Midbrain (tissue), 1 donor: ENCODE measurements around the gene GABRR2.

Experiments
- DNase-seq: peaks from one replicate; lab custom pipeline; 2025; lab: John Stamatoyannopoulos, UW

Gene GABRR2

GRCh38 chr6:89315249-89315885, at the start of gene GABRR2:
GABRR2 (minus strand) TSS chr6:89315299; CDS start chr6:89315165, 134 bp downstream.
- no peak for DNase-seq

- no peak for DNase-seq
Observed at GRCh38 chr6:89364586-89364985, 49.5 kb upstream of the GABRR2 start.

- no peak for DNase-seq
Observed at GRCh38 chr6:89361171-89361570, 46.1 kb upstream of the GABRR2 start.

GRCh38 chr6:89360415-89360999, 45.4 kb upstream of the GABRR2 start:
- no peak for DNase-seq

DNA sequence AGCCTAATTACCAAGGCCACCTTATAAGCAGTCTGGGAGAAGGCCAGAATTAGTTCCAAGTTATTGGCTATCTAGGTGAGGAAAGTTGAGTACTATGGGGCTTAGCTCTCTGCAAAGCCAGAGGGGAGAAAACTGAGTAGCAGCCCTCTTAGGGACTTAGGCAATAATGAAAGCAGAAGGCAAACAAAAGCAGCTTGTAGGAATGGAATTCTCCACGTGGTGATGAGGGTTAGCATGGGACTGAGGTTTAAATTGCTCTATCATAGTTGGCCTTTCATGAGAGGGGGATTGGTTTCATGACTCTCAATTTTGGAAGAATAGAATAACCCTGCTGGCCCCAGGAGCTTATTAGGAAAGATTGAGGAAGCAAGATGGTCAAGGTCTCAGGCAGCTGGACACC, 44.5 kb upstream of the GABRR2 start:
- no peak for DNase-seq

DNA sequence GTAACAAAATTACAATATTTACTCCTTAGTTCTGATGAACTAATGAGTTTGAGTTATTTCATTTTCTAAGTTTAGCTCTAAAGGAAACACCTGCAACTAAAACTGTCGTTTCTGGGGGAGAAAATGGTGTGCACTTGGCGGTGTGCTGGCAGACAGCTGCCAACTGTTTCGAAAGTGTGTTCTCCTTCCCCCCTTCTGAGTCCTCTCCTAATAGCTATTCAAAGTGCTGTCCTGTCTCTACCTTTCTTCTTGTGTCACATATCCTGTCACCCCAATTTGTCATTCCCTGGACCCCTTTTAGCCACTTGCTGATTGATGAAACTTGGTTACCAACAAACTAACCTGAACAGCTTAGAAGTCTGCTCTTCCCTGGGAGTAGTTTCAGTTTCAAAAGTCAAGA, 42.3 kb upstream of the GABRR2 start:
- no peak for DNase-seq

GRCh38 chr6:89356642-89357170, 41.6 kb upstream of the GABRR2 start:
- DNase-seq = no peak

DNA sequence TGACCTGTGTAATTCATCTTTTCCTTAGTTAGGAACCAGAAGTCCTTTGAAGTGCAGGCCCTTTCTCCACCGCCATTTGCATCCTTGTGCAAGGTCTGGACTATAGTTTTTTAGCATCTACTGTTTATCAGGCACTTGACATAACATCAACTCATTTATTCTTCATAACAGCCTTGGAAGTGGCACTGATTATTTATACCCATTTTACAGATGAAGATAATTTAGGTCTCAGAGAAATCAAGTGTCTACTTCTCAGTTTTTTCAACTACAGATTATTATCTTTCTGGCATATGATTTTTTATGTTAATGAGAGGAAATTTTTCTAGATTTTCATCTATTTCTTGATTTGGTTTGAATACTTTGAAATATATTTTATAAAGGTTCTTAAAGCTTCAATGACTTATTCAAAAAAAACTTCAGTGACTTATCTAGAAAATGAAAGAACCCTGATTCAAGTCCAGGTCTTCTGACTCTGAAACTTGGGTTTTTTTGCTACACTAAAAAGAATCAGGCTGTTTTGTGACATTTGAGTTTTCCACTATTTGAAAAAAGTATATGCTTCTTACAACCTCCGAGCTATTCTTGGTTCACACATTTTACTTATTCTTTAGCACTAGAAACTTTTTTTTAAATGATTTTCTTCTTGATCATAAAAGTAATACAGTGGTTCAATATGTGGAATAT, 40.6 kb upstream of the GABRR2 start:
- no peak for DNase-seq

DNA sequence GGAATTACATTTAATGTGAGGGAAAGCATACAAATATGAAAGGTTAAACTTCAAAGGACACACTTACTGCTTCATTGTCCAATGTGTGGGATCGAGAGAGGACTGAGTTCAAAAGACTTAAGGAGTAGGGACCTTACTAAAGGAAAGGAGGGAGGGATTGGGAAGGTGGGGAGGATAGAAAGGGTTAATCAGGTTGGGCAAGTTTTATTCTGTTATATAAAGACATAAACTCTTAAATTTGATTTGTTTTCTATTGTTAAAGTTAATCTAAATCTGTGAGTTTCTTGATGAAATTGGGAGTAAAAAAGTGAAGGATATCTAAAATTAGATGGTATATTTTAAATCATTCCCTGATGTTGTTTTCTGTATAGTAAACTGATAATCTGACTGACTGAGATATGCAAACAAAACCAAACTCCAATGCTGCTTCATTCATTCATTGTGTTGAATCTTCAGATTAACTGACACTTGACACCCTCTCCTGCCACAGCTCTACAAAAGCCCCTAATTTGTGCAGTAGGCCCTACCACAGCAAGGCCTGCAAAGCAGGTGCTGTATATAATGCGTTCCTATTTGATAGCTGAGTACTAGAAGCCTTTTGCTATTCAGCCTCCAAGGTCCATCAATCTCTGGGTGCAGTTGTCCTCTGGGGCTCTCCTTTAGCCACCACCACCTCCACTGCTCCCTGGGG, 38.7 kb upstream of the GABRR2 start:
- no peak for DNase-seq

DNA sequence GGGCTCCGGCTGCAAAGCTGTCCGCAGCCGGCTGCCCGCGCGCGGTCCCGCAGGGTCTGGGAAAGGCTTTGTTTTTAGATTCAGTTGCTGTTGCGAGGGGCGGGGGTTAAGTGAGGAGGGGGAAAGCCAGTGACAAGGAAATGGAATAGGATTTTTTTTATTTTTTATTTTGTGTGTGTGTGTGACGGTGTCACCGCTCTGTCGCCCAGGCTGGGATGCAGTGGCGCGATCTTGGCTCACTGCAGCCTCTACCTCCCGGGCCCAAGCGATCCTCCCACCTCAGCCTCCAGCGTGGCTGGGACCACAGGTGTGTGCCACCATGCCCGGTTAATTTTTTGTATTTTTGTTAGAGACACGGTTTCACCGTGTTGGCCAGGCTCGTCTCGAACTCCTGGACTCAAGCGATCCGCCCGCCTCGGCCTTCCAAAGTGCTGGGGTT, 38.0 kb upstream of the GABRR2 start:
- no peak for DNase-seq

GRCh38 chr6:89352278-89353117, 37.4 kb upstream of the GABRR2 start, which contains the start of gene UBE2J1:
UBE2J1 (minus strand) TSS chr6:89352722; CDS start chr6:89352569, 153 bp downstream.
- peak; percentile 90 for DNase-seq

DNA sequence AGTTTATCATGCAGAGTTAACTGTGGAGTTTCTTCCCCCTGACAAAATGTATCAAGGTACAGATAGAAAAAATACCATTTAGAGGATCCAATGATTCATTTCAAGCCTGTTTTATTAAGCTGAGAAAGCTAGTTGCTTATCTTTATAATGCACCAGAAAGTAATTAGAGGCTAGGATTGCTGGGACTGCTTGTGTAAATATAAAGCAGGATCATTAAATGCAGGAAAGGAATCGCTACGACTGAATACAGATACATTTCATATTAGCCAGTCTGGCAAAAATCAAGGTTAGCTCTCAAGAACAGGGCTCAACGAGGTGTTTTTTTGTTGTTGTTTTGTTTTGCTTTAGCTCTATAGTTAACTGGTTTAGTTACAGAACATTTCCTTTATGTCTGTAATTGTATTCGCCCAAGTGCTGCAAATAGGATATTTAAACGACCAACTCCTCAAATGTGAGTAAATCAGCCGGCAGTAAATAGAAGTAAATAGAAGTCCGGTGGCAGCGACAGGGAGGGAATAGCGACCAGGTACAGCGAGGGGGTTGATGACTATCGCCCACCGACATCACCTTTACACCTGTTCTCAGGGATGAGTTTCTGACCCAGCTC, 36.7 kb upstream of the GABRR2 start:
- DNase-seq = peak; percentile 28

DNA sequence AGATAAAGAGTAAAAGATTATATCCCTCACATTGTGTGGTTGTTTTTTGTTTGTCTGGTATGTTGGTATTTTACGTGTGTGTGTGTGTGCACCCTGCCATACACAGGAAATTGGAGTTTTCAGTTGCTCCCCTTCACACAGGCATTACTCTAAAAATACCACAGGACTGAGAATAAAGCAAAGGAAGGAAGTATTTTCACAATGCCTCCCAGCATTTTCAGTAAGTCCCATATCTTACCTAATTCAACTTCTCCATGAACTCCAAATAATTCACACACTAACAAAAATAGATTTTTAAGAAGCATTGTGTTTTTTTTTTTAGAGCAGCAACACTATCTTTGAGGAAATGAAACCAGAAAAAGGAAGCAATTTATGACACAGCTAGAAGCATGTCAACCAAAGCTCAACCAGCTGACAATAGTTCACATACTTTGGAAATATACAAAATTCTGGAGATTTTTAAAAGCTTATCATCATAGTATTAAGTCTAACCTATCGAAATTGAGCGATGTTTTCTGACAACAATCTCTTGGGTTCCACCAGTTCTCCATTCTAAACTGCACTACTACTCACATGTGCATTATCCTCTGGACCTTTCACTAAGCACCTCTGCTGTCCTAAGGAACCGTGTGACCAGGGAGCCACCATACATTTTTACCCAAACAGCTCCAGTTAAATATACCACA, 35.3 kb upstream of the GABRR2 start:
- DNase-seq = peak; percentile 19

DNA sequence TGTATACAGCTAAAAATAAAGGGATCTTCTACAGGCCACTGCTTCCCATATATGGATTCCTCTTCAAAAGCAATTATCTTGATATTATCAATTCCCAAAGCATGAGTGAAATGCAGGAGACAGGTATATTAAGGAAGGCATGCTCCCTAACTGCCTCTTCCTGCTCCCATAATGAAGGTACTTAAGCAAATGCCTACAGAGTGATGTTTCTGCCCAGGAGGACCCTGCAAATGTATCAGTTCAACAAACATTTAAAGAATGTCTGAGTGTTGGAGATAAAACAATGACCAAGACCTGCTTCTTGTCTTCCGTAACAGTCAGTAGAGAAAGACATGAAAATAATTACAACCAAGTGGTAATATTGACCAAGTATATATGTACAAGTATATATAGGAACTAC, 33.3 kb upstream of the GABRR2 start:
- no peak for DNase-seq

DNA sequence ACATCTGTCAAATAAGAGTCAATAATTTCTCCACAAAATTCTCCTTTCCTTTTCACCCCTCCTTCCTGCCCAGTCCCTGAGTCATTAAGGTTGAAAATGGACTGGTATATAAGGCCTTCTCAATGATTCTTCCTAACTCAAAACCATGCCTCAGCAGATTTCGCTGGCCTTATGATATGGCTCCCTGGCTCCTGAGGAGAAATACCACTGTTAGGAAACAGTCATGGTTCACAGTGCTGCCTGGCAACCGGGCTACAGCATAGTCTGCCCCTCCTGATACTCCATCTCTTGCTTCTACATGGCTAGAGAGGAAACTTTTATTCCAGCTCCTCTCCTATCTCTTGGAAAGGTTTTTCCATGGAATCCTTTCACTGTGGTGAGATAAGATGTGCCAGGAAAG, 32.7 kb upstream of the GABRR2 start:
- DNase-seq = no peak

DNA sequence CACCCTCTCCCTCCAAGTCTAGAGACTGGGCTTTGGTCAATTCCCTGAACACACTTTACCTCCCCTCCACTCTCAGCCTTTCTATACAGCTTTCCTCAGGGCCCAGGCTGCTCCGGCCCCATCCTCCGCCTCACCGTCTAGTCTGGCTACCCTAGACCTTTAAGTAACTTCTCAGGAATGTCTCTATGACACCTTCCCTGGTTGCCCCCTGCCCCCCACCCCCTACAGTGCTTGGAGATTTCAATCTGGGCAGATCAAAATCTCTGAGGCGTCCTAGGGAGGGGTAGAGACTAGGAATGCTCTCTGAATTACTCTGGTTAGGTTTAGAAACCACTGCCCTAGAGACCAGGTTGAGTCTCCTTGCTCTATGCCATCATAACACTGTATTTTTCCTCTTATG, 31.3 kb upstream of the GABRR2 start:
- DNase-seq = no peak

DNA sequence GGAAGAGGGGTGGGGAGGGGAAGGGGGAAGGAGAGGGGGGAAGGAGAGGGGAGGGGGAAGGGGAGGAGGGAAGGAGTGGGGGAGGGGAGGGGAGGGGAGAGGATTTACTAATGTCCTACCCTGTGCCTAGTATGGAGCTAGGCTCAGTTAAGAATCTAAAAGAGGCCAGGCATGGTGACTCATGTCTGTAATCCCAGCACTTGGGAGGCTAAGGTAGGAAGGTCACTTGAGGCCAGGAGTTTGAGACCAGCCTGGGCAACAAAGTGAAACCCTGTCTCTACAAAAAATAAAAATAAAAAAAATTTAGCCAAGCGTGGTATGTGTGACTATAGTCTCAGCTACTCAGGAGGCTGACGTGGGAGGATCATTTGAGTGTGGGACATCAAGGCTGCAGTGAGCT, 24.5 kb upstream of the GABRR2 start:
- DNase-seq = no peak

- no peak for DNase-seq
Observed at GRCh38 chr6:89335164-89335563, 20.1 kb upstream of the GABRR2 start.

DNA sequence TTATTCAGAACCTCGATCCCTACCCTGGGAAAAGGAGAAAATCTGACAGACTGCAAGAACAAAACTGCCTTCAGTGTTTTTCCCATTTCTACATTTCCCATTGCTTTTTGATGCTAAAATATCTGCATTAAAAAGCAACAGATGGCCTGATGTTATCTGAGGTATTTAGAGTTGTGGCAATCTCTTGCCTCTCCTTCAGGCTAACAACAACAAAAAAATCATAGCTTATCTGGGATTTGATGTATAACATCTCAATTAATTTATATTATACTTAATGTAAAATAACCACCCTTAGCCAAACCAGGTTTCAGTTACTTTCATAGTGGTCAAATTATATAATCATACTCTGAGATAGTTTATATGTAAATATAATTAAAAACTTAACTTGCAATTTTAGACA, 15.8 kb upstream of the GABRR2 start:
- no peak for DNase-seq

- no peak for DNase-seq
Observed at GRCh38 chr6:89328976-89329375, 13.9 kb upstream of the GABRR2 start.

- no peak for DNase-seq
Observed at GRCh38 chr6:89324304-89324703, 9.2 kb upstream of the GABRR2 start.
